ENCODE measurements around the gene CD55.

The CD55 gene

GRCh38 chr1:207355060-207355459 is 33.6 kb downstream of the CD55 start:
- CTCF ChIA-PET = interaction anchor here (1.0 kb wide), 1 partner anchor 34 kb away, joined by 3 read pairs; the partner anchor contains the start of gene CD55
- no peak for DNase-seq (ENCODE audit: extremely low spot score)
- POLR2A ChIA-PET = no interaction called here
- TF ChIP-seq ELF4 (IDR thresholded peaks at IDR 0.05) = no peak
- TF ChIP-seq SP1 (IDR thresholded peaks at IDR 0.05) = no peak
- no peak for TF ChIP-seq ARNT (IDR thresholded peaks at IDR 0.05)
- TF ChIP-seq NFRKB (IDR thresholded peaks at IDR 0.05) = no peak
- TF ChIP-seq CTBP1 (IDR thresholded peaks at IDR 0.05; ENCODE audit: borderline replicate concordance) = no peak
- no peak for TF ChIP-seq SUZ12 (IDR thresholded peaks at IDR 0.05)
- TF ChIP-seq TARDBP (IDR thresholded peaks at IDR 0.05) = no peak
- no peak for TF ChIP-seq L3MBTL2 (conservative IDR thresholded peaks at IDR 0.05)
- no peak for TF ChIP-seq FOXA1 (IDR thresholded peaks at IDR 0.05)
- TF ChIP-seq BHLHE40 (IDR thresholded peaks at IDR 0.05; ENCODE audit: borderline replicate concordance) = no peak
- TF ChIP-seq HDGF (IDR thresholded peaks at IDR 0.05; ENCODE audit: borderline replicate concordance) = no peak
- no peak for TF ChIP-seq ZNF384 (IDR thresholded peaks at IDR 0.05)
- no peak for TF ChIP-seq FOXK2 (IDR thresholded peaks at IDR 0.05)
- TF ChIP-seq LEF1 (IDR thresholded peaks at IDR 0.05; ENCODE audit: borderline replicate concordance) = no peak

- no peak for TF ChIP-seq PKNOX1 (IDR thresholded peaks at IDR 0.05)
- TF ChIP-seq SP1 (IDR thresholded peaks at IDR 0.05) = no peak
- no peak for TF ChIP-seq ARNT (IDR thresholded peaks at IDR 0.05)
- TF ChIP-seq FOXM1 (IDR thresholded peaks at IDR 0.05; ENCODE audit: borderline replicate concordance) = no peak
- TF ChIP-seq HDGF (IDR thresholded peaks at IDR 0.05; ENCODE audit: borderline replicate concordance) = no peak
- no peak for TF ChIP-seq TARDBP (IDR thresholded peaks at IDR 0.05)
- TF ChIP-seq LEF1 (IDR thresholded peaks at IDR 0.05; ENCODE audit: borderline replicate concordance) = no peak
- no peak for TF ChIP-seq L3MBTL2 (conservative IDR thresholded peaks at IDR 0.05)
- no peak for TF ChIP-seq FOXK2 (IDR thresholded peaks at IDR 0.05)
- no peak for TF ChIP-seq ZNF384 (IDR thresholded peaks at IDR 0.05)
- no peak for TF ChIP-seq CTBP1 (IDR thresholded peaks at IDR 0.05; ENCODE audit: borderline replicate concordance)
- no peak for TF ChIP-seq SUZ12 (IDR thresholded peaks at IDR 0.05)
- no peak for TF ChIP-seq FOXA1 (IDR thresholded peaks at IDR 0.05)
- no peak for TF ChIP-seq NFRKB (IDR thresholded peaks at IDR 0.05)
- no peak for TF ChIP-seq BHLHE40 (IDR thresholded peaks at IDR 0.05; ENCODE audit: borderline replicate concordance)
- no peak for TF ChIP-seq ELF4 (IDR thresholded peaks at IDR 0.05)
- ChIA-PET POLR2A (no interaction called here), CTCF (interaction anchor here (1.0 kb wide), 1 partner anchor 34 kb away, joined by 3 read pairs; the partner anchor contains the start of gene CD55)
- DNase-seq (ENCODE audit: extremely low spot score) = no peak
Observed at GRCh38 chr1:207355513-207356295, 34.2 kb downstream of the CD55 start.

DNA sequence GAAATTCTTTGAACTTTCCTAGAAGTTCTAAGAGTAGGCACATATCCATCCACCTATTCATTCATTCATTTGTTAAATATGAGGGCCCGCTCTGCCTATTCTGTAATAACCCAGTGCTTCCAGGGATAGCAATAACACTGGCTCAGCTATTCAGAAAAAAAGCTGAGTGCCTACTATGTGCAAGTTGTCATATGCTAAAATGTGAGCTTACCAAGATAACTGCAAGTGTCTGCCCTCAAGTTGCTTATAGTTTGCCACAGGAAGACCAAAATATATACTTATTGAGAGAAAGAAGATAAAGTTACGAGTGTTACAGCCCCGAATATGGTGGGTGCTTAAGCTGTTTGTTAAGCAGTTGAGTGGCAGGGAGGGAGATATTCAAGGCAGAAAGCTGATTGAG is 39.6 kb downstream of the CD55 start:
- POLR2A ChIA-PET = no interaction called here
- CTCF ChIA-PET = no interaction called here
- no peak for DNase-seq (ENCODE audit: extremely low spot score)
- no peak for TF ChIP-seq SP1 (IDR thresholded peaks at IDR 0.05)
- no peak for TF ChIP-seq FOXA1 (IDR thresholded peaks at IDR 0.05)
- no peak for TF ChIP-seq ZNF384 (IDR thresholded peaks at IDR 0.05)

DNA sequence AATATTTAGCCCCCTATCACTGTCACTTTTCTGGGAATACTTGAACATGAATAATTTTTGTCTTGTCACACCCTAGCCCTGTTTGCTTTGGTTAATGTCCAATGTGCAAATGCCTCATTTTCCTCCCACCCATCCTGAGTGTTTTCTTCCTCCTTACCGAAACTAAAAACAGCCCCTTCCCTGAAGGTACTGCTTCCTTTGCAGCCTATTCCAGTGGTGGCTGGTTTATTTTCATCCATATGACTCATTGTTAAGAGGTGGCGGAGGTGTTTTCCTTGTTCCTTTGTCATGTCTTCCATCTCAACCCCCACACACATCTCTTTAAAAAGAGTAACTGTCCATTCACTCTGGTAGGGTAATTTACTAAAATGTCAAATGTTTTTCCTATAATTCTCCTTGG is 40.4 kb downstream of the CD55 start:
- no peak for TF ChIP-seq CTBP1 (IDR thresholded peaks at IDR 0.05; ENCODE audit: borderline replicate concordance)
- TF ChIP-seq SUZ12 (IDR thresholded peaks at IDR 0.05) = no peak
- no peak for TF ChIP-seq ARNT (IDR thresholded peaks at IDR 0.05)
- TF ChIP-seq HDGF (IDR thresholded peaks at IDR 0.05; ENCODE audit: borderline replicate concordance) = no peak
- TF ChIP-seq PKNOX1 (IDR thresholded peaks at IDR 0.05) = no peak
- no peak for TF ChIP-seq FOXA1 (IDR thresholded peaks at IDR 0.05)
- ChIA-PET CTCF (no interaction called here), POLR2A (no interaction called here)
- no peak for DNase-seq (ENCODE audit: extremely low spot score)

DNA sequence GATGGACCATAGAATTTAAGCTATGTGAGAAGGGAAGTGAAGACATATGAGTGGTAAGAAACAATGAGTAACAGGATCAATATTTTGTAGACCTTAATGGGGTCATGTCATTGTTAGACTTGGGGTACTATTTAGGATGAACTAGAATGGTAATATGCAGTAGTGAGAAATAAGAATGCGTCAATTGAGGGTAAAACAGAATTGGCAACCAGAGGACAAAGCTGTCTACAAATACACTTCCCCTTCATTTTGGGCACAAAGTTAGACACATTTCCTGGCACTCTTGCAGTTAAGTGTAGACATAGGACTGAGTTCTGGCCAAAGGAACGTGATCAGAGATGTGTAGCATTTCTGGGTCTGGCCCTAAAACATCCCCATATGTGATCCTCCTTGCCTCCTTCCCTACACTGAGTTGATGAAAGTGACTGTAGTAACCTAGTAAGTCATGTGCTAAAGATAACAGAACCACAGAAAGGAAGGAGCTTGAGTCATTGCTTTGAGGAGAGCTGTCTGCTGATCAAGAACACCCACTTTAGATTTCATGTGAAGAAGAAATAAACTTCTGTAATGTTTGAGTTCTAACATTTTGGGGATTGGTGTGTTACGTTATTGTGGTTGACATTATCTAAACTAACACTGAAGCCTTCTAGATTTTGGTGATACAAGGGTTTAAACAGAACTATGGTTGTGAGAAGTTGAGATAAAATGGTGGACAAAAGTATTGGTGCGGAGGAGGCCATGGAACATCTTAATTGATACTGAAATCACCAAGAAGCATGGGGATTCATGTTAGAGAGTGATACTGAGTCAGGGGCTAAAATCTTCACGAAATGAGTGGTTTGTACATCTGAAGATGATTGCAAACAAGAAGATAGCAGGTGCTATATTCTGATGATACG is 41.7 kb downstream of the CD55 start:
- ChIA-PET CTCF (no interaction called here), POLR2A (no interaction called here)
- DNase-seq (ENCODE audit: extremely low spot score) = no peak
- no peak for TF ChIP-seq PKNOX1 (IDR thresholded peaks at IDR 0.05)
- no peak for TF ChIP-seq TARDBP (IDR thresholded peaks at IDR 0.05)
- no peak for TF ChIP-seq LEF1 (IDR thresholded peaks at IDR 0.05; ENCODE audit: borderline replicate concordance)
- no peak for TF ChIP-seq CTBP1 (IDR thresholded peaks at IDR 0.05; ENCODE audit: borderline replicate concordance)
- TF ChIP-seq L3MBTL2 (conservative IDR thresholded peaks at IDR 0.05) = no peak
- TF ChIP-seq FOXA1 (IDR thresholded peaks at IDR 0.05) = no peak
- no peak for TF ChIP-seq ZNF384 (IDR thresholded peaks at IDR 0.05)
- no peak for TF ChIP-seq NFRKB (IDR thresholded peaks at IDR 0.05)
- TF ChIP-seq HDGF (IDR thresholded peaks at IDR 0.05; ENCODE audit: borderline replicate concordance) = no peak
- no peak for TF ChIP-seq ELF4 (IDR thresholded peaks at IDR 0.05)
- TF ChIP-seq FOXK2 (IDR thresholded peaks at IDR 0.05) = no peak
- TF ChIP-seq SUZ12 (IDR thresholded peaks at IDR 0.05) = no peak
- no peak for TF ChIP-seq SP1 (IDR thresholded peaks at IDR 0.05)
- TF ChIP-seq FOXM1 (IDR thresholded peaks at IDR 0.05; ENCODE audit: borderline replicate concordance) = no peak
- no peak for TF ChIP-seq BHLHE40 (IDR thresholded peaks at IDR 0.05; ENCODE audit: borderline replicate concordance)
- TF ChIP-seq ARNT (IDR thresholded peaks at IDR 0.05) = no peak
